Breast epithelium (tissue), 3 donors: Measurements from ENCODE around the gene RIMS1.

Source experiments
- POLR2AphosphoS5 ChIP-seq, 3 donors: sonication (generic); formaldehyde crosslinking; IDR thresholded peaks; one replicate each; pipeline ENCODE4 v1.6.1; 2017; ENCODE audit warnings: antibody characterized with exemption in 3 of 3
- TF ChIP-seq, protein P1 (sequence below), 3 donors: fragments of 450-650 bp; IDR thresholded peaks; one replicate each; pipeline ENCODE4 v1.5.1; 2016 to 2017; ENCODE audit warnings: antibody characterized with exemption in 3 of 3, mild to moderate bottlenecking in 3 of 3, moderate library complexity in 3 of 3

DNA sequence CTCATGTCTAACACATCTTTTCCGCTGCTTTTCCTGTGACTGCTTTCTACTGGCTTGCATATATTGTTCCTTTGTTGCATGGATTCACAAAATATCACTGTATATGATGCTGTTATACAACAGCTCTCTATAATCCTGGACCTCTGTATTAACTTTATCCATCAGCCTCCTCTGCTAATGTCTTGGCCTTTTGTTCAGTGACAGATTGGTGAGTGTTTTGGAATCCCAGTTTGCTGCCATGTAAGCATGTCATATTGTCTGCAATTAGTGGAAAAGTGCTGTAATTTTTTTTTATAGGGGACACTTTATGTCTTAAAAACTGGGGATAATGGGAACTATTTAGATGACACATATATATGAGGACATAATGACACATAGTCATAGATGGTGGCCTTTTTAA lies 3.0 kb downstream of the RIMS1 start:
- TF ChIP-seq, protein P1, sequence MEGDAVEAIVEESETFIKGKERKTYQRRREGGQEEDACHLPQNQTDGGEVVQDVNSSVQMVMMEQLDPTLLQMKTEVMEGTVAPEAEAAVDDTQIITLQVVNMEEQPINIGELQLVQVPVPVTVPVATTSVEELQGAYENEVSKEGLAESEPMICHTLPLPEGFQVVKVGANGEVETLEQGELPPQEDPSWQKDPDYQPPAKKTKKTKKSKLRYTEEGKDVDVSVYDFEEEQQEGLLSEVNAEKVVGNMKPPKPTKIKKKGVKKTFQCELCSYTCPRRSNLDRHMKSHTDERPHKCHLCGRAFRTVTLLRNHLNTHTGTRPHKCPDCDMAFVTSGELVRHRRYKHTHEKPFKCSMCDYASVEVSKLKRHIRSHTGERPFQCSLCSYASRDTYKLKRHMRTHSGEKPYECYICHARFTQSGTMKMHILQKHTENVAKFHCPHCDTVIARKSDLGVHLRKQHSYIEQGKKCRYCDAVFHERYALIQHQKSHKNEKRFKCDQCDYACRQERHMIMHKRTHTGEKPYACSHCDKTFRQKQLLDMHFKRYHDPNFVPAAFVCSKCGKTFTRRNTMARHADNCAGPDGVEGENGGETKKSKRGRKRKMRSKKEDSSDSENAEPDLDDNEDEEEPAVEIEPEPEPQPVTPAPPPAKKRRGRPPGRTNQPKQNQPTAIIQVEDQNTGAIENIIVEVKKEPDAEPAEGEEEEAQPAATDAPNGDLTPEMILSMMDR (IDR thresholded peaks at IDR 0.05) = no peak
- TF ChIP-seq POLR2AphosphoS5 (IDR thresholded peaks at IDR 0.05) = no peak
